GM19193 (cell line): ENCODE data around the gene ZIC1.

Experiments
- POLR2A ChIP-seq: IDR thresholded peaks from 4 replicates; pipeline ENCODE4 v1.6.1; 2011; ENCODE audit not compliant: insufficient read depth, insufficient read length; ENCODE audit errors: extremely low read depth

ZIC1 gene

GRCh38 chr3:147371771-147372340, 37.3 kb upstream of the ZIC1 start:
- TF ChIP-seq POLR2A = no peak

- TF ChIP-seq POLR2A = no peak
Measured at GRCh38 chr3:147372525-147373027, 36.6 kb upstream of the ZIC1 start.

DNA sequence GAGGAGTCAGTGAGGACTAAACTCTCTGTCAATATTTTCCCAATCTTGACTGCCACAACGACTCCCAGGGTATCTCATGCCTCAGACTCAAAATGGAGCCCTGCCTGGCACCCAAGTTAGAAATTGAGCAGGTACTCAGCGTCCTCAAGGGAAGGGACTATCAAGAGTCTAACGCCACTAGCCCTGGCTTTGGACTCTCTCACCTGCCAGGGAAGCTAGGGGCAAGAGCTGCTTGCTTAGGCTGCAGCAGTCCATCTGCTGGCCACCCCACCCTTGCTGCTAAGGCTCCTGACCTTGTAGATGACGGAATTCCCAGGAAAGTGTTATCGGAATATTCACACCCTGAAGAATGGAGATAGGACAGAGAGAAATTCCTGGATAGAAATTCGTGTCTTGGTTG, 35.9 kb upstream of the ZIC1 start:
- TF ChIP-seq POLR2A = no peak

- TF ChIP-seq POLR2A = no peak
Measured at GRCh38 chr3:147377412-147378367, 31.5 kb upstream of the ZIC1 start.

DNA sequence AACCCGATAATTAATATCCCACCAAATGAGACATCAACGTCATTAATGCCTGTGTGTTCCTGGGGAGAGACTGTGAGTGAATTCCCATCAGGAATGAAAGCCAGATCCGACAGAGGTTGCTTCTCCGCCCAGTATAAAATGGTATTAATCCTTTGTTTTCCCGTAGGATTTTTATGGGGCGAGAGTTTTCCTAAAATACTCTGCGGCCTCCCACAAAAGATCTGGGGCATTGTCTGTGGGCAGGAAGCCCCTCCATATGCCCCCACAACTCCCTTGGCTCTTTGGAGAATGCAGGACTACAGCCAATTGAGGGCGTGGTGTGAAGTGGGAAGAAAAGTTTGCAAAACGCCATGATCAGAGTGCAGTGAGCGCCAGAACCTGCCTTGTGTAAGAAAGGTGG, 29.5 kb upstream of the ZIC1 start:
- no peak for TF ChIP-seq POLR2A

DNA sequence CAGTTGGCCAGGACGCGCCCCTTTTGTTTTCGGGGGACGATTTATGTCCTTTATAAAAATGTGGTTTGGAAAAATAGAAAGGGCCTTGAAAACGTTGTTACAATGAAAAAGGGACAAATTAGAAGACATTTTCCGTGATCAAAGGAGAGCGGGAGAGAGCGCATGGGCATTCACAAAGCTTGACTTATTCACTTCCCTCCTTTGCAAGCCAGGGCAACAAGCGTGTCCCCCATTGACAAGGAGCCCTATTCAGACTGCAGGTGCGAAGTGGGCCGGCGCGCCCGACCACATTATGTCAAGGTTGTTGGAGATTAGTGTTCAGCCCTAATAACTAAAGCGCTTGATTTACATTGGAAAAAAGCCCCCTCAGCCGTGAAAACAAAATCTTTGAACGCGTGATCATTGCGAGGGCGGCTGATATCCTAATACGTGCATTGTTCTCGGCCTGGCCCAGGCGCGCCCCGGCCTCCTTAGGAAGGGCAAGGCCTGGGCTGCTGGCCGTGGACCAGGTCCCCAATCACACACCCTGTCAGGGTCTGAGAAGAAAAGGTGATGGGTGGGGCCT, 28.7 kb upstream of the ZIC1 start:
- no peak for TF ChIP-seq POLR2A

- TF ChIP-seq POLR2A = no peak
Measured at GRCh38 chr3:147380977-147381376, 28.2 kb upstream of the ZIC1 start.

DNA sequence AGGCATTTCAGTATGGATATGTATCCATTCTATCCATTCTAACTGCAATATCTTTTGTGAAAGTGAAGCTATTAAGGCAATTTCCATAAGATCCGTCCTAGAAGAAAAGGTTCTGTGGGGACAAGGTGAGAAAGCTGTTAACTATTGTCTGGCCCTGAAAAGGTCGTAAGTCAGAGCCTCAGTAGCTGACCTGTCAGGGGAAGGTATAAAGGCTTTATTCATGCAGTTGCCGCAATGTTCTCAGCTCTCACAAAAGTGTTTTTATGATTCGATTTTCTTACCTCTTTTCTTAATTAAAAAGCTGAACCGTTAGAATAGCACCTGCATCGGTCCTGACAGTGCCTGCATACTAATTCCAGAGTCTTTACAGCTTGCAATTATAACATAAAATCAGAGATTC, 27.6 kb upstream of the ZIC1 start:
- TF ChIP-seq POLR2A = no peak

GRCh38 chr3:147383617-147384016, 25.5 kb upstream of the ZIC1 start:
- TF ChIP-seq POLR2A = no peak

DNA sequence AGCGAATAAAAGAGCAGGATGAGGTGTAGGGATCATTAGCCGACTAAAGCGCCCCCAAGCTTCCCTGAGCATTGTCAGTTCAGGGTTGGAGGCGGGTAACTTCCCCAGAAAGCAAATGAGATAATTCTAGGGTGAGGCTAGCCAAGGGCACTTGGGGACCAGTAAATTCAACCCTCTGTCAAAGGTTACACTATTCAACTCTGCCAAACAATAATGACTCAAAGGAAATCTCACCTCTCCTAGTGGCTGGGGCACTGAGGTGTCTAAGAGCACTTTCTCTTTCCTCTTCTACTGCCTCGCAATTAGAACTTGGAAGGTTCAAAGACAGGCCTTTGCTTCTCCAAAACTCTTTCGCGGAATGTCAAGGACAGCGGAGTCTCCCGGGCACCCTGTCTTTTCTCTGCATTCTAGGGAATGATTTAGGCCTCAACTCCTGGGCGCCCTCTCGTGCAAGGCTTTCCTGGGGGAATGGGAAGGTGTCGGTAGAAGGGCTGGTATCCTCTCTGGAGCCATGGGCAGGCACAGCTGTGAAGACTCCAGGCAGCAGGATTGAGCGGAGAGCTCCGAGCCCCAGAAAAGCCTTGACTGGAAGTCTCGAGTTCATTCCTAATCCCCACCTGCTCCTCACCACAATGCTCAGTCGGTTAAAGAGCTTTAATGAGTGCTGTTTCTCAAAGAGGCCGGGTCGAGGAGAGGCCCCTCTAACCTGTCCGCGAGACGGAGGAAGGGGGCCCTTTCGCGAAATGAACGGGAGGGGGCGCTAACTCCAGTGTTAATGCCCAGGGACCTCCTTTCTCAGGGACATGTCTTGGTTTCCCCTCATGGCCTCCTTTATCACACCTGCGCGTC, 24.7 kb upstream of the ZIC1 start:
- TF ChIP-seq POLR2A = no peak

DNA sequence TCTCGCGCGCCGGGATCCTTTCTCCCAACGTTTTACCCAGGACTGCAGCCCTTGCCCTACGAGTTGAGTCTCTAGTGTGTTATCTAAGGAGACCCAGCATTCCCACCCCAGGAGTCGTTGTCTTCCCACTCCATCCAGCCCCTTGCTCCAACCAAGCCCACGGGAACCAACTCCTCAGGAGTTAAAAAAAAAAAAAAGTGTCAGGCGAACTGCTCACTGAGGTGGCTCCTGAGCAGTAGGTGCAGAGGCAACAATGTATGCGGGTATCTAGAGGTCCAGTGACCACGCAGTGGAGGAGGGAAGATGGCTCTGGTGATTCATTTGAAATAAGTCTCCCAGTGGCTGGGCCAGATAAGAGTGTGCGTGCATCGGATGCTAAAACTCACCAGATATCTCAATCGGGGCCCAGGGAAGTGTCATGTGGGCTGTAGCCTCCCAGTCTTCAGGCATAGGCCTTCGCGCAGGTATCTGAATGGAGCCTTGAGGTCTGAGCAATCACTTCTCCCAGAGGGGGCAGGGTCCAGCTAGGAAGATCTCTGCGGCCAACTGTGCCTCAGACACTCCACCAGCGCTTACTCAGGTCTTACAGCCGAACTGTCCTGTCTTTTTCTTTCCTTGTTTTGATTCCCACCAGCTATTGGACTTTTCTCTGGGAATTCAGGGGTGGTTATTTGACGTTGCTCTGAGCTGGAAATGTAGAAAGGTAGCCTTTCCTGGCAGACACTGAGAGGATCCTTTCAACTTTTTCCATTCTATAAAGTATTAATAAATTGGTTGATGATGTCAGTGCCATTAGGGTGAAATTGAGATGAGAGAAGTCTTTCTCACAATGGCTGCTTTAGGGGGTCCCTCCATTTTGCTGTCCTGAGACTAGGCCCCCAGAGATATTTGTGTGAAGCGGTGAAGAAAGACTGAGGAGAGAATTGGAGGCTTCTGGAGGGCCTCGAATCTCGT, 23.8 kb upstream of the ZIC1 start:
- TF ChIP-seq POLR2A = no peak

DNA sequence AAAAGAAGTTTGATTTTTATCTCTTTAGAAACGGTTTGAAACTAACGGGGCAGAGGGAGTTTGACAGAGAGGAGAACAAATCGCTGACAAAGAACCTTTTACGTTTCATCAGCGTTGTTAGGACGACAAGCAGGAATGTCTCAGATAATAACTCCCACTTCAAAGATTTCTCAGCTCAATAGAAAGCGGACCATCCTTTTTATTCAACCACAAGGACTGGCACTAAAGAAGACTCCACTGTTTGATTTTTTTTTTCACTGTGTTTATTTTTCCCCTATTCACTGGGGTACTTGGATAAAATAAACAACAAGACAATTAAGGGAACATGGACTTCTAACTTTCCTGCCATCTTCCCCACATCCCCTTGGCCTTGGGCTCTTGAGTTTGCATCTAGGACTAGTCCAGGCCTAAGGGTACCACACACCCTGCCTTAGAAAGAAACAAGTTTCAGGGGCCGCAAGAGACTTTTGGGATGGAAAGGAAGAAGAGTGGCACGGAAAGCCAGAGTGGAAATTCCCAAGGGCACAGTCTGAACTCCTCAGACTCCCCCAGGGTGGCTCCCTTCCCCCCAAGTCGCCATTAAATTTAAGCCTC, 21.8 kb upstream of the ZIC1 start:
- no peak for TF ChIP-seq POLR2A
